ENCODE data around the gene FBP2.

FBP2 gene

GRCh38 chr9:94625835-94626234, 32.2 kb upstream of the FBP2 start:
- Histone ChIP-seq H3K36me3 (no peaks in the 10 kb centered on the region), H3K27ac (no peak overlapping the region), H3K9me3 (ENCODE audit: severe bottlenecking) (no peaks in the 10 kb centered on the region), H3K4me3 (ENCODE audit: low read depth, low read length) (no peak overlapping the region), H3K27me3 (ENCODE audit: insufficient read depth, low read depth, severe bottlenecking) (no peaks in the 10 kb centered on the region)
- TF ChIP-seq, protein P1, sequence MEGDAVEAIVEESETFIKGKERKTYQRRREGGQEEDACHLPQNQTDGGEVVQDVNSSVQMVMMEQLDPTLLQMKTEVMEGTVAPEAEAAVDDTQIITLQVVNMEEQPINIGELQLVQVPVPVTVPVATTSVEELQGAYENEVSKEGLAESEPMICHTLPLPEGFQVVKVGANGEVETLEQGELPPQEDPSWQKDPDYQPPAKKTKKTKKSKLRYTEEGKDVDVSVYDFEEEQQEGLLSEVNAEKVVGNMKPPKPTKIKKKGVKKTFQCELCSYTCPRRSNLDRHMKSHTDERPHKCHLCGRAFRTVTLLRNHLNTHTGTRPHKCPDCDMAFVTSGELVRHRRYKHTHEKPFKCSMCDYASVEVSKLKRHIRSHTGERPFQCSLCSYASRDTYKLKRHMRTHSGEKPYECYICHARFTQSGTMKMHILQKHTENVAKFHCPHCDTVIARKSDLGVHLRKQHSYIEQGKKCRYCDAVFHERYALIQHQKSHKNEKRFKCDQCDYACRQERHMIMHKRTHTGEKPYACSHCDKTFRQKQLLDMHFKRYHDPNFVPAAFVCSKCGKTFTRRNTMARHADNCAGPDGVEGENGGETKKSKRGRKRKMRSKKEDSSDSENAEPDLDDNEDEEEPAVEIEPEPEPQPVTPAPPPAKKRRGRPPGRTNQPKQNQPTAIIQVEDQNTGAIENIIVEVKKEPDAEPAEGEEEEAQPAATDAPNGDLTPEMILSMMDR (IDR thresholded peaks at IDR 0.05; ENCODE audit: low read depth, low read length), result no peak
- DNase-seq, result no peak

GRCh38 chr9:94624629-94625028, 31.0 kb upstream of the FBP2 start:
- Histone ChIP-seq H3K27me3 (ENCODE audit: insufficient read depth, low read depth, severe bottlenecking) (no peaks in the 10 kb centered on the region), H3K4me3 (ENCODE audit: low read depth, low read length) (no peak overlapping the region), H3K9me3 (ENCODE audit: severe bottlenecking) (no peaks in the 10 kb centered on the region), H3K27ac (no peak overlapping the region), H3K36me3 (no peaks in the 10 kb centered on the region)
- DNase-seq, result no peak
- TF ChIP-seq, protein P1 (IDR thresholded peaks at IDR 0.05; ENCODE audit: low read depth, low read length), result no peak

DNA sequence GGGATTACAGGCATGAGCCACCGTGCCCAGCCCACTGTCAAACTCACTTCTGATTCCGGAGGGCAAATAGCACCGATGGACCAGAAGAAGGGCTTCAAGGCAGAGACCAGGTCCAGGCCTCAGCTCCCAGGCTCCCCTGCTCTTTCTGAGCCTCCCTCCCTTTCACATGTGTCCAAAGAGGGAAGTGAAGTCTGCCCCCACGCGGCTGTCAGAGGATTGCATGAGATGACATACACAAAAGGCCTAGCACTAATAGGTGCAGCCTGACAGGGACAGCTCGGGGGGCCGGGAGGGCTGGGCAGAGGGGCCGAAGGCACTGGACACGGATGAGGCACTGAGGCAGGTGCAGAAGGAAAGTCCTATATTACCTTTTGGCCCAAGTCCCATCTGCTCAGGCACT, 29.6 kb upstream of the FBP2 start:
- H3K27ac ChIP-seq, result no peak overlapping the region
- H3K4me3 ChIP-seq (ENCODE audit: low read depth, low read length), result no peak overlapping the region
- DNase-seq, result peak; percentile 68
- TF ChIP-seq, protein P1 (IDR thresholded peaks at IDR 0.05; ENCODE audit: low read depth, low read length), result peak; percentile 60
- no peaks in the 10 kb centered on the region for H3K27me3 ChIP-seq (ENCODE audit: insufficient read depth, low read depth, severe bottlenecking)
- H3K9me3 ChIP-seq (ENCODE audit: severe bottlenecking), result no peaks in the 10 kb centered on the region
- no peaks in the 10 kb centered on the region for H3K36me3 ChIP-seq

DNA sequence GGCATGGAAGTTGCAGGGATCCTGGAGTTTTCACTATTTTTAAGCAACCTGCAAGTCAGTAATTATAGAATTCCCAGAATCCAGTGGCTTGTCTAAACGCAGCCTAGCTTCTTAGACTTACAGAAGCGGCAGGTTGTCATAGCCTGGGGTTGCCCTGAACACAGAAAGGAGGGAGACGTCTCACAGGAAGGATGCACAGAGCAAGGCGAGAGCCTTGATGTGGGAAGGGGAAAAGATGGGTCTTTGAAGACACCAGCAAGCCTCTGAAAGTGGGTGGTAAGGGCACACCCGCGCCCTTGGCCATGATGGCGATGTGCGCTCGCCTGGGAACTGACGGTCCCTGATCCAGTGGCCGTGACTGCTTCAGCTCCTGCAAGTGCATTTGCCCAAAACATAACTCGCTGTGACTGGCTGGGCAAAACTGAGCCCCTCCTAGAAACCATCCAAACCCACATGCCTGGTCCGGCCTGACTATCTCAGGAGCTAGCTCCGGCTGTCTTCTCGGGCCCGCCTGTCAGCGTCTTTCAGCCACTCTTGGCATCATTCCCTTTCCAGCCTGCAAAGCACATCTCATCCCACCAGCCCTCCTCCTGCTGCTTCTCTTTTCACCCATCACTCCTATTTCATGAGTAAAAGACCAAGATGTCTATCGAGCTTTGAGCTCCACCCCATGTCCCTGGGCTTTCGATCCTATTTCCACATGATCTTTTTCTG, 28.6 kb upstream of the FBP2 start:
- Histone ChIP-seq H3K27me3 (ENCODE audit: insufficient read depth, low read depth, severe bottlenecking) (no peaks in the 10 kb centered on the region), H3K4me3 (ENCODE audit: low read depth, low read length) (no peak overlapping the region), H3K9me3 (ENCODE audit: severe bottlenecking) (no peaks in the 10 kb centered on the region), H3K27ac (no peak overlapping the region), H3K36me3 (no peaks in the 10 kb centered on the region)
- no peak for DNase-seq
- TF ChIP-seq, protein P1 (IDR thresholded peaks at IDR 0.05; ENCODE audit: low read depth, low read length), result no peak

- DNase-seq, result no peak
- TF ChIP-seq, protein P1 (IDR thresholded peaks at IDR 0.05; ENCODE audit: low read depth, low read length), result no peak
- Histone ChIP-seq H3K4me3 (ENCODE audit: low read depth, low read length) (no peak overlapping the region), H3K9me3 (ENCODE audit: severe bottlenecking) (no peaks in the 10 kb centered on the region), H3K27me3 (ENCODE audit: insufficient read depth, low read depth, severe bottlenecking) (no peaks in the 10 kb centered on the region), H3K27ac (no peak overlapping the region), H3K36me3 (no peaks in the 10 kb centered on the region)
These were observed 25.4 kb upstream of the FBP2 start for GRCh38 chr9:94619026-94619425.

GRCh38 chr9:94613003-94613402, 19.4 kb upstream of the FBP2 start:
- Histone ChIP-seq H3K27me3 (ENCODE audit: insufficient read depth, low read depth, severe bottlenecking) (no peaks in the 10 kb centered on the region), H3K4me3 (ENCODE audit: low read depth, low read length) (no peak overlapping the region), H3K27ac (no peak overlapping the region), H3K9me3 (ENCODE audit: severe bottlenecking) (no peaks in the 10 kb centered on the region), H3K36me3 (no peaks in the 10 kb centered on the region)
- TF ChIP-seq, protein P1 (IDR thresholded peaks at IDR 0.05; ENCODE audit: low read depth, low read length), result no peak
- no peak for DNase-seq
